Kidney (tissue), 14 donors: ENCODE data around the gene GSN. TPM values are rescaled to one million over a fixed set of nuclear protein-coding genes. Genes with fewer than 3 reads are reported as not detected.

Source experiments
- DNase-seq, 5 donors: peaks; one replicate each; pipeline ENCODE4 v3.0.0-alpha.2; 2013 to 2020
- FAIRE-seq: peaks from 2 replicates; lab custom pipeline; 2012; peaks lifted over from hg19 to GRCh38; lab: Jason Lieb, UNC
- H3K27ac ChIP-seq, 2 donors: one replicate each; pipeline ENCODE4 v1.7.0; 2013; ENCODE audit warnings: low read depth in 2 of 2, low read length in 2 of 2, inconsistent platforms in 1 of 2
- H3K27me3 ChIP-seq: one replicate; pipeline ENCODE4 v1.7.1; 2013; ENCODE audit warnings: low read length, inconsistent platforms; ENCODE audit not compliant: control insufficient read depth, insufficient read depth
- H3K36me3 ChIP-seq, 3 donors: one replicate each; pipeline versions ENCODE4 v1.7.0 to v1.7.1; 2013; ENCODE audit warnings: low read length in 3 of 3, control low read depth in 1 of 3, inconsistent platforms in 1 of 3; ENCODE audit not compliant: insufficient read depth in 3 of 3, control insufficient read depth in 2 of 3
- H3K4me1 ChIP-seq, 3 donors: one replicate each; pipeline versions ENCODE4 v1.7.0 to v1.7.1; 2013; ENCODE audit warnings: low read length in 3 of 3, inconsistent platforms in 1 of 3, low read depth in 1 of 3; ENCODE audit not compliant: control insufficient read depth in 2 of 3, insufficient read depth in 2 of 3
- H3K4me3 ChIP-seq, 3 donors: one replicate each; pipeline versions ENCODE4 v1.7.0 to v1.8.1; 2013; ENCODE audit warnings: low read length in 3 of 3, control low read depth in 1 of 3, inconsistent platforms in 1 of 3
- H3K9ac ChIP-seq, 3 donors: one replicate each; pipeline versions ENCODE4 v1.7.0 to v1.7.1; 2013; ENCODE audit warnings: low read length in 3 of 3, control low read depth in 1 of 3, inconsistent platforms in 1 of 3
- H3K9me3 ChIP-seq, 3 donors: one replicate each; pipeline versions ENCODE4 v1.7.0 to v1.7.1; 2013; ENCODE audit warnings: low read length in 3 of 3, control low read depth in 1 of 3, inconsistent platforms in 1 of 3; ENCODE audit not compliant: control insufficient read depth in 2 of 3, insufficient read depth in 1 of 3
- CTCF ChIP-seq: IDR thresholded peaks from 3 replicates; pipeline ENCODE4 v1.5.1; 2012; ENCODE audit warnings: mild to moderate bottlenecking, moderate library complexity, borderline replicate concordance; ENCODE audit not compliant: insufficient read depth; ENCODE audit errors: extremely low read depth
- intact Hi-C: fragments of 100-400 bp; cut with DNase I; formaldehyde crosslinking; loops from one replicate; pipeline ENCODE4 v1.11.1; 2022
- polyA plus RNA-seq: library from polyadenylated mRNA; stranded (reverse); fragments of 350-450 nt; fragmentation: Illumina TruSeq; extraction: RNeasy Lipid Tissue Mini Kit (QIAGEN cat#74804); gene quantifications from one replicate; pipeline ENCODE4 v1.2.3, GENCODE V29; 2014; ENCODE audit warnings: low read depth, low replicate concordance; ENCODE audit not compliant: insufficient read depth
- total RNA-seq: library from RNA; stranded (reverse); fragmentation: NEBNext Ultra II Directional; extraction: Animal tissue kit (Norgen Biotek cat#: 25700); gene quantifications from one replicate; pipeline ENCODE4 v1.2.1, GENCODE V29; 2021
- donor health status: control.
- donor health status: control.
- donor health status: control.
- donor health status: control.
- donor health status: control.
- donor health status: DM: yes; HTN: yes; CAD: no.
- donor health status: Normal renal cell carcinoma (clear cell type).

Gene GSN
- total and polyA plus RNA-seq, 2 donors from 2014 or later: 235 to 511 TPM

GRCh38 chr9:121380846-121381245, 112.9 kb downstream of the GSN start:
- no peaks in the 10 kb centered on the region for H3K4me1 ChIP-seq
- intact Hi-C loops: no loop called here
- H3K4me3 ChIP-seq: no peak overlapping the region
- no peaks in the 10 kb centered on the region for H3K36me3 ChIP-seq
- DNase-seq (no peak), FAIRE-seq (no peak)
- no peak for TF ChIP-seq CTCF
- H3K27ac ChIP-seq: no peak overlapping the region
- H3K27me3 ChIP-seq: no peaks in the 10 kb centered on the region
- H3K9ac ChIP-seq: no peak overlapping the region
- no peaks in the 10 kb centered on the region for H3K9me3 ChIP-seq

Other genes with a start within 250 kb of the GSN start
- gene C5, start 217.9 kb upstream of the GSN start, total RNA-seq: 4.6 TPM
- 3.5 TPM for gene C5, start 217.9 kb upstream of the GSN start, polyA plus RNA-seq
- gene CNTRL, start 193.2 kb upstream of the GSN start, total RNA-seq: 17.7 TPM
- 3.4 TPM for gene CNTRL, start 193.2 kb upstream of the GSN start, polyA plus RNA-seq
- gene RAB14, start 66.3 kb upstream of the GSN start, total RNA-seq: 78.6 TPM
- 48.0 TPM for gene RAB14, start 66.3 kb upstream of the GSN start, polyA plus RNA-seq
- 229 TPM for gene STOM, start 102.1 kb downstream of the GSN start, total RNA-seq
- gene STOM, start 102.1 kb downstream of the GSN start, polyA plus RNA-seq: 165 TPM
- 11.0 TPM for gene GGTA1, start 231.7 kb downstream of the GSN start, total RNA-seq
- 6.8 TPM for gene GGTA1, start 231.7 kb downstream of the GSN start, polyA plus RNA-seq